GM12873 (cell line): ENCODE data around the gene IL2RA.

Source experiments
- TF ChIP-seq, protein P1 (sequence below): IDR thresholded peaks from 2 replicates; pipeline ENCODE4 v1.5.1; 2012; ENCODE audit warnings: low read depth, mild to moderate bottlenecking, moderate library complexity, low read length, control low read depth; ENCODE audit not compliant: insufficient read depth; ENCODE audit errors: missing control alignments

The IL2RA gene

DNA sequence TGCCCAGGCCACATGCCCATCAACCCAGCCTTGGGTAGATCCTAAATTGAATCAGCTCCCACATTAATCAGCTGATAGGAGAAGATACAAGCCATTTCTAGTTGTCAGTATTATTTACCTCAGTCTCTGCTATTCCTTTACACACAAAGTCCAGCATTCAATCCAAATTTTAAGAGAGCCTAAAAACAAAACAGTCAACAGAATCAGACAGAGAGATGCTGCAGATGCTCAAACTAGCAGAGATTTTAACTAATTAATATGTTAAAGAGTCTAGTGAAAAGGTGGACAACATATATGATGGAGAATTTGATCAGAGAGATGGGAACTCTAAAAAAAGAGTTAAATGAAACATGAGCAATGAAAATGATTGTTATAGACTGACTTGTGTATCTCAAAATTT is 70.5 kb downstream of the IL2RA start:
- TF ChIP-seq, protein P1, sequence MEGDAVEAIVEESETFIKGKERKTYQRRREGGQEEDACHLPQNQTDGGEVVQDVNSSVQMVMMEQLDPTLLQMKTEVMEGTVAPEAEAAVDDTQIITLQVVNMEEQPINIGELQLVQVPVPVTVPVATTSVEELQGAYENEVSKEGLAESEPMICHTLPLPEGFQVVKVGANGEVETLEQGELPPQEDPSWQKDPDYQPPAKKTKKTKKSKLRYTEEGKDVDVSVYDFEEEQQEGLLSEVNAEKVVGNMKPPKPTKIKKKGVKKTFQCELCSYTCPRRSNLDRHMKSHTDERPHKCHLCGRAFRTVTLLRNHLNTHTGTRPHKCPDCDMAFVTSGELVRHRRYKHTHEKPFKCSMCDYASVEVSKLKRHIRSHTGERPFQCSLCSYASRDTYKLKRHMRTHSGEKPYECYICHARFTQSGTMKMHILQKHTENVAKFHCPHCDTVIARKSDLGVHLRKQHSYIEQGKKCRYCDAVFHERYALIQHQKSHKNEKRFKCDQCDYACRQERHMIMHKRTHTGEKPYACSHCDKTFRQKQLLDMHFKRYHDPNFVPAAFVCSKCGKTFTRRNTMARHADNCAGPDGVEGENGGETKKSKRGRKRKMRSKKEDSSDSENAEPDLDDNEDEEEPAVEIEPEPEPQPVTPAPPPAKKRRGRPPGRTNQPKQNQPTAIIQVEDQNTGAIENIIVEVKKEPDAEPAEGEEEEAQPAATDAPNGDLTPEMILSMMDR, result no peak

GRCh38 chr10:5989756-5990155 is 72.4 kb downstream of the IL2RA start:
- TF ChIP-seq, protein P1, result no peak

- TF ChIP-seq, protein P1, result no peak
Observed at GRCh38 chr10:5988336-5988920, 73.7 kb downstream of the IL2RA start.

DNA sequence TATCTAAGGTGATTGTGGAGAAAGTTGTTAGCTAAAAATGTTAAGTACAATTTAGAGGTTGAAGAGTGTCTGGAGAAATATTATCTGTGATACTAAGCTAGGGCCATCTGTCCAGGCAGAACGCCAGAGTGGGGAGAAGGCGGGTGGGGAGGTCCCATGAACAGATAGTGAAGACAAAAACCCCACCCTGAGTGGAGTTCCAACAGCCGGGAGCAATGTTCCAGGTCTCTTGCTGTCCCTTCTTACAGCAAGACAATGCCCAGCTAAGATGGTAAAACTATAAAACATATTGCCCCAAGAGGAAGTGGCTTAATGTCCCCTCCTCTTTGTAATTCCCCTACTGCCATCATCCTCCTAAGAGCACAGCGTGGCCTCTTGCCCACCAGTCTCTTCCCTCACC is 74.4 kb downstream of the IL2RA start:
- TF ChIP-seq, protein P1, result no peak

DNA sequence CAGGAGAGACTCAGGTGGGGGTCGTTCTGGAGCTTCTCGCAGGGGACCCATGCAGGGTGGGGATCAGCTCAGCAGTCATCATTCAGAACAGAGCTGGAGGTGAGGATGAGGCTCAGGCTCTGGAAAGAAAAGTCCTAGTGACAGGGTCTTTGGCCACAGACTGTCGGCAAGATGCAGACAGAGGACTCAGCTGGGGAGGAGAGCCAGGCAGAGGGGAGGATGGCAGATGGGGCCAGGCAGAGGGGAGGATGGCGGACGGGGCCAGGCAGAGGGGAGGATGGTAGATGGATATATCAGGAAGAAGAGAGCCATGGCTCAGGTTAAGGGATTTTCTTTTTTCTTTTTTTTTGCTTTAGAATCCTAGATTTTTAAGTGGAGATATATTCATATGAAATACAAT is 77.1 kb downstream of the IL2RA start:
- TF ChIP-seq, protein P1, result no peak

DNA sequence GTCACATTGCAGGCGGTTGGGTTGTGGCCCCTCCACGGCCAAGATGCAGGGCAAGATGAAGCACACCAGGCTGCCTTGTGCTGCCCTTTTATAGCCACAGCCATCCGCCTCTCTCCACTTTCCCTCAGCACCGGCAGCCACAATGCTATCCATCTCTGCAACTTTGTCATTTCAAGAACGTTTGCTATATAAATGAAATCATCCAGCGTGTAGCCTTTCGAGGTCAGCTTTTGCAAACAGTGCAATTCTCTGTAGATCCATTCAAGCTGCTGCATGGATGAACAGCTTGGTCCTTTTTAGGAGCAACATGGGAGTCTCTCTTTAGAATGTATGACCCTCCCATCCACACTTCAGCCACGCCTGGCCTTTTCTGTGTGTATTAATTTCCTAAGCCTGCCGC is 78.4 kb downstream of the IL2RA start:
- TF ChIP-seq, protein P1, result no peak

GRCh38 chr10:5981529-5981928 is 80.6 kb downstream of the IL2RA start:
- TF ChIP-seq, protein P1, result no peak
